ENCODE results near the gene CLCA1. TPM values are rescaled to one million over a fixed set of nuclear protein-coding genes. Genes with fewer than 3 reads are reported as not detected.

Gene CLCA1
- total RNA-seq, 1 experiment from 2014 or later, result 0.12 TPM

GRCh38 chr1:86434059-86434458, 34.7 kb upstream of the CLCA1 start:
- DNase-seq (ENCODE audit: low read depth, low spot score) (no peak), ATAC-seq (no peak)
- H3K9ac ChIP-seq (ENCODE audit: low read length), result no peak overlapping the region
- no peaks in the 10 kb centered on the region for H3K79me2 ChIP-seq (ENCODE audit: insufficient read depth, low read length)
- no peak overlapping the region for H3K4me3 ChIP-seq (replicated peaks in 1 of 2; ENCODE audit: low read depth in 1 of 2, low read length in 2 of 2)
- no peaks in the 10 kb centered on the region for H3K4me1 ChIP-seq (ENCODE audit: control insufficient read depth in 1 of 2, insufficient read depth in 2 of 2, low read length in 2 of 2)
- TF ChIP-seq JUND (IDR thresholded peaks at IDR 0.05) (no peak), REST (IDR thresholded peaks at IDR 0.05; ENCODE audit: low read depth) (no peak), TCF7L2 (IDR thresholded peaks at IDR 0.05; ENCODE audit: borderline replicate concordance, extremely low read depth, insufficient read depth, insufficient read length) (no peak), CTCF (IDR thresholded peaks at IDR 0.05 in 2 of 3, conservative IDR thresholded peaks at IDR 0.05 in 1 of 3; ENCODE audit: borderline replicate concordance in 1 of 3, insufficient read depth in 1 of 3, low read depth in 2 of 3, low read length in 2 of 3) (no peak), ATF3 (IDR thresholded peaks at IDR 0.05) (no peak)
- ChIA-PET CTCF (no interaction called here), RAD21 (ENCODE audit: low non-redundant PET in 1 of 2, low total read pairs in 2 of 2, uncharacterized antibody in 2 of 2, unreplicated experiment in 2 of 2) (no interaction called here), POLR2A (no interaction called here)
- H3K9me3 ChIP-seq (ENCODE audit: control insufficient read depth in 1 of 2, insufficient read depth in 1 of 2, low read depth in 1 of 2, low read length in 2 of 2), result no peaks in the 10 kb centered on the region
- no peaks in the 10 kb centered on the region for H3K36me3 ChIP-seq (ENCODE audit: control insufficient read depth in 1 of 2, insufficient read depth in 2 of 2, low read length in 2 of 2)
- H2AFZ ChIP-seq (ENCODE audit: low read depth, low read length, poor library complexity, severe bottlenecking), result no peak overlapping the region
- no TSS peak for BruUV-seq (replicated peaks)
- H4K20me1 ChIP-seq (ENCODE audit: insufficient read depth), result no peaks in the 10 kb centered on the region
- H3K4me2 ChIP-seq (ENCODE audit: low read length), result no peak overlapping the region
- no peaks in the 10 kb centered on the region for H3K9me2 ChIP-seq (ENCODE audit: insufficient read depth)
- H3K27me3 ChIP-seq (ENCODE audit: insufficient read depth, low read length), result no peaks in the 10 kb centered on the region
- no peak overlapping the region for H3K27ac ChIP-seq (ENCODE audit: low read depth, low read length)
- intact Hi-C loops (cut with micrococcal nuclease), result no loop called here
